Measurements from ENCODE around the gene ZDHHC20.

GRCh38 chr13:21348488-21349120 lies 110.5 kb downstream of the ZDHHC20 start:
- no peak for TF ChIP-seq CTCF (IDR thresholded peaks at IDR 0.05; ENCODE audit: low read depth, low read length)
- no peak for TF ChIP-seq POLR2A (IDR thresholded peaks at IDR 0.05; ENCODE audit: extremely low read depth, insufficient read length)
- no peak for TF ChIP-seq MAX (IDR thresholded peaks at IDR 0.05; ENCODE audit: low read depth, low read length)
